Right lobe of liver (tissue), 4 donors: ENCODE data around the gene KAT2B.

Experiments
- CTCF ChIP-seq, 4 donors: fragments of 200-600 bp in 3 of 4; fragments of 450-650 bp in 1 of 4; IDR thresholded peaks; one replicate each; pipeline versions ENCODE4 v1.5.1 to v1.8.0; 2016 to 2022; ENCODE audit warnings: antibody characterized with exemption in 4 of 4, mild to moderate bottlenecking in 2 of 4
- POLR2A ChIP-seq: fragments of 450-650 bp; IDR thresholded peaks from one replicate; pipeline ENCODE4 v1.6.1; 2017; ENCODE audit warnings: antibody characterized with exemption, mild to moderate bottlenecking
- donor health status: DM: no; HTN: no; CAD: no.
- donor health status: DM: no; HTN: no; CAD: no.
- donor health status: DM: no; HTN: yes; CAD: no.

GRCh38 chr3:20103731-20104130 is 63.5 kb downstream of the KAT2B start:
- TF ChIP-seq CTCF (IDR thresholded peaks at IDR 0.05), result no peak
- no peak for TF ChIP-seq POLR2A
